HG03460 (cell line): ENCODE data around the gene RAC2.

ENCODE experiments used
- ATAC-seq: cut with Tn5 transposase; IDR thresholded peaks from one replicate; pipeline ENCODE4 v1.9.1; 2021; ENCODE audit not compliant: unreplicated experiment

RAC2 gene

GRCh38 chr22:37244114-37244921 is at the start of gene RAC2:
Gene RAC2, minus strand, starts transcription at chr22:37244269. Its CDS starts 121 bp downstream, at chr22:37244148.
- ATAC-seq: peak; percentile 45

- ATAC-seq: no peak
These were observed 49.1 kb upstream of the RAC2 start for GRCh38 chr22:37293172-37293571.

GRCh38 chr22:37292641-37293040 is 48.6 kb upstream of the RAC2 start:
- no peak for ATAC-seq

GRCh38 chr22:37291559-37292298 is 47.7 kb upstream of the RAC2 start:
- ATAC-seq: no peak

GRCh38 chr22:37290737-37291136 is 46.7 kb upstream of the RAC2 start:
- no peak for ATAC-seq

GRCh38 chr22:37289156-37289735 is 45.2 kb upstream of the RAC2 start:
- ATAC-seq: no peak

GRCh38 chr22:37288521-37288920 is 44.5 kb upstream of the RAC2 start:
- ATAC-seq: no peak

GRCh38 chr22:37287550-37287951 is 43.5 kb upstream of the RAC2 start:
- ATAC-seq: no peak

GRCh38 chr22:37285937-37286336 is 41.9 kb upstream of the RAC2 start:
- ATAC-seq: no peak

GRCh38 chr22:37284805-37285355 is 40.8 kb upstream of the RAC2 start:
- ATAC-seq: peak; percentile 42

GRCh38 chr22:37284126-37284804 is 40.2 kb upstream of the RAC2 start:
- ATAC-seq: no peak

- no peak for ATAC-seq
These were observed 39.4 kb upstream of the RAC2 start for GRCh38 chr22:37283393-37283937.

GRCh38 chr22:37282385-37282677 is 38.3 kb upstream of the RAC2 start, which contains the start of gene CYTH4:
Gene CYTH4, plus strand, starts transcription at chr22:37282508. Its CDS starts 62 bp downstream, at chr22:37282570.
- ATAC-seq: no peak

GRCh38 chr22:37281646-37282384 is 37.7 kb upstream of the RAC2 start:
- no peak for ATAC-seq

GRCh38 chr22:37281195-37281594 is 37.1 kb upstream of the RAC2 start:
- ATAC-seq: no peak

- no peak for ATAC-seq
These were observed 36.6 kb upstream of the RAC2 start for GRCh38 chr22:37280718-37281117.

- no peak for ATAC-seq
These were observed 35.5 kb upstream of the RAC2 start for GRCh38 chr22:37279331-37280181.

- no peak for ATAC-seq
These were observed 34.2 kb upstream of the RAC2 start for GRCh38 chr22:37278261-37278660.

GRCh38 chr22:37277384-37277783 is 33.3 kb upstream of the RAC2 start:
- ATAC-seq: no peak
